ENCODE measurements around the gene EIF4E2.
"Not testable (repeated sequence)": the region's sequence is repeated elsewhere in the genome, so short reads cannot be mapped to it uniquely, and the experiment has no call there.

The EIF4E2 gene

DNA sequence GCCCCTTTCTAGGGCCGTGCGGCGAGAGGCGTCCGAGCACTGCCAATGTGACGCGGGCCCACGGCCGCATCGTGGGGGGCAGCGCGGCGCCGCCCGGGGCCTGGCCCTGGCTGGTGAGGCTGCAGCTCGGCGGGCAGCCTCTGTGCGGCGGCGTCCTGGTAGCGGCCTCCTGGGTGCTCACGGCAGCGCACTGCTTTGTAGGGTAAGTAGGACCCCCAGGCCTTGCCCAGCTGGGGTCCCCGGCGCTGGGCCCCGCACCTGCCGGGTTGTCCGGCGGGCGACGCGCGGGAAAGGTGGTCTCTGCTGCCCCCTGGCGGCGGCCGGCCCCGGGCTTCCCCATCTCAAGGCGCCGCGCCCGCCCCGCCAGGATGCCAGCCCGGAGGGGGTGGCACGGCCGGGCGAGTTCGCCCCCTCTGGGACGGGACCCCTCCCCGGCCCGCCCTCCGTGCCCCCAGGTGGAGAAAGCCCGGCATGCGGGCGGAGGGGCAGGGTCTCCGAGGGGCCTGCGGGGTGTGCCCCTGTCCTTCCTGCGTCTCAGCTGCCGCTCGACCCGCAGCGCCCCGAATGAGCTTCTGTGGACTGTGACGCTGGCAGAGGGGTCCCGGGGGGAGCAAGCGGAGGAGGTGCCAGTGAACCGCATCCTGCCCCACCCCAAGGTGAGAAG is 28.4 kb upstream of the EIF4E2 start:
- peak; percentile 22 to 28 for DNase-seq (ENCODE audit: extremely low read depth in 1 of 2, low read depth in 1 of 2)

- DNase-seq (ENCODE audit: extremely low read depth in 1 of 2, low read depth in 1 of 2) = no peak
Observed at GRCh38 chr2:232522623-232523401, 27.7 kb upstream of the EIF4E2 start.

DNA sequence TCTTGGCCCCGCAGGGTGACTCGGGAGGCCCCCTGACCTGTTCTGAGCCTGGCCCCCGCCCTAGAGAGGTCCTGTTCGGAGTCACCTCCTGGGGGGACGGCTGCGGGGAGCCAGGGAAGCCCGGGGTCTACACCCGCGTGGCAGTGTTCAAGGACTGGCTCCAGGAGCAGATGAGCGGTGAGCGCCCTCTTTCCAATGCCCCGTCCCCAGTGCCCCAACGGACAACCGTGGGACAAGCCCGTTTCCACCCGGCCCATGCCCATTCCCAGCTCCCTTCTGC is 27.1 kb upstream of the EIF4E2 start:
- DNase-seq (ENCODE audit: extremely low read depth in 1 of 2, low read depth in 1 of 2) = no peak

DNA sequence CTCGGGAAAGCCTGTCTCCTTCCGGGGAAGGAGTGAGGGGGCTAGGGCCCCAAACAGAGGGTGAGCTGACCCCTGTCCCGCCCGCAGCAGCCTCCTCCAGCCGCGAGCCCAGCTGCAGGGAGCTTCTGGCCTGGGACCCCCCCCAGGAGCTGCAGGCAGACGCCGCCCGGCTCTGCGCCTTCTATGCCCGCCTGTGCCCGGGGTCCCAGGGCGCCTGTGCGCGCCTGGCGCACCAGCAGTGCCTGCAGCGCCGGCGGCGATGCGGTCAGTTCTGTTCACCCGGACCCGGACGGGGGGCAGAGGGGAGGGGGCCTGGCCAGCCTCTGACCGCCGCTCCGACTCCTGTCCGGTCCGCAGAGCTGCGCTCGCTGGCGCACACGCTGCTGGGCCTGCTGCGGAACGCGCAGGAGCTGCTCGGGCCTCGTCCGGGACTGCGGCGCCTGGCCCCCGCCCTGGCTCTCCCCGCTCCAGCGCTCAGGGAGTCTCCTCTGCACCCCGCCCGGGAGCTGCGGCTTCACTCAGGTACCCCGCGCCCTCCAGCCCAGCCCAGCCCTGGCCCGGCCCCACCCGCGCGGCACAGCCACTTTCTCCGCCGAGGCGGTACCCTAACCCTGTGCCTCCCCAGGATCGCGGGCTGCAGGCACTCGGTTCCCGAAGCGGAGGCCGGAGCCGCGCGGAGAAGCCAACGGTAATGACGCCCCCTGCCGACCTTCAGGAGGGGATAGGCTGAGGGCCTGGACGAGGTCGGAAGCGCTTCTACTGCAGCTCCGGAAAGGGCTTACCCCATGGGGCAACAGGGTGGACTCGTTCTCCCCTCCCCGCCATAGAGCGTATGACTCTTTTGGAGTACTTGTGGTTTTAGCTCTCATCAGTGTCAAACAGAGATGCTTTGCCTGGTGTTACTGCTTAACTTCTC is 26.5 kb upstream of the EIF4E2 start:
- DNase-seq (ENCODE audit: extremely low read depth in 1 of 2, low read depth in 1 of 2) = peak in 1 of 2 donors; percentile 29

DNA sequence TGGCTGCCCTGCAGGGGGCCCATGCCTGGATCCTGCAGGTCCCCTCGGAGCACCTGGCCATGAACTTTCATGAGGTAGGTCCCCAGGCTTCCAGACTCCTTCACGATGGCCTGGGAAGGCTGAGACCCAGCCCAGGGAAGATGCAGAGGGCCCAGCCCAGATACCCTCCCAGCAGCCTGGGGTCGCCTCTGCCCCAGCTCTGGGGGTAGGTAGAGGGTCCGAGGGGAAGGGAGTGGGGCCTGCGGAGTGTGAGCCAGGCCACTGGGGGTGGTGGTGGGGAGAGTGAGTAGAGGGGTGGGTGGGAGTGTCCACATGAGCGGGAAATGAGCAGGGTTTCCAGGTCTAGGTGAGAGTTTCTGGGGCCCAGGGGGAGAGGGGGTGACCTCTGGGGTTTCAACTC is 25.7 kb upstream of the EIF4E2 start:
- no peak for DNase-seq (ENCODE audit: extremely low read depth in 1 of 2, low read depth in 1 of 2)

- no peak for DNase-seq (ENCODE audit: extremely low read depth in 1 of 2, low read depth in 1 of 2)
Observed at GRCh38 chr2:232525199-232525598, 25.3 kb upstream of the EIF4E2 start.

DNA sequence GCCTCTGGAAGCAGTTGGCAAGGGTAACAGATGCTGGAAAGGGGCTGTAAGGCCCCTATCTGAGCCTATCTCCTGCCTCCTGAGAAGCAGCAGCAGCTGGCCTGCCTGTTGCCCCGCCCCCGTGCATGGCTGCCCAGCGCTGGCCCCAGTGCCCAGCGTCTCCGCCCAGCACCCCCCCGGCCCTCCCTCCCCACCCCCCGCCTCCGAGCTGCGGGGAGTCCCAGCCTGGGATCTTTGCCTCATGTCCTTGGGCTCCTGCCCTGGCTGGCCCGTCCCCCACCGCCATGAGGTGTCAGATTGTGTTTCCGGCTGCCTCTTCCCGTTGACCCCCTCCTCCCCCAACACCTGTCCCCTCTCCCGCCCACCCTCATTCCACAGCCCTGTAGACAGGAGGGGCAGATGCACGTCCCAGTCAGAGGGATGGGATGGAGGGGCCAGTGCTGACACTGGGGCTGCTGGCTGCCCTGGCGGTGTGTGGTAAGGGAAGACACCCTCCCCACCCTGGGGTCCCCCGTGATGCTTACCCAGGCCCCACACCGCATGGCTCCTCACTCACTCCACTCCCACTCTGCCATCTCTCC is 24.6 kb upstream of the EIF4E2 start, which contains the start of gene CHRND:
CHRND (plus strand) TSS at position 370 of the 581 bp plus-strand sequence; CDS start at position 426, 56 bp downstream.
- DNase-seq (ENCODE audit: extremely low read depth in 1 of 2, low read depth in 1 of 2) = no peak

DNA sequence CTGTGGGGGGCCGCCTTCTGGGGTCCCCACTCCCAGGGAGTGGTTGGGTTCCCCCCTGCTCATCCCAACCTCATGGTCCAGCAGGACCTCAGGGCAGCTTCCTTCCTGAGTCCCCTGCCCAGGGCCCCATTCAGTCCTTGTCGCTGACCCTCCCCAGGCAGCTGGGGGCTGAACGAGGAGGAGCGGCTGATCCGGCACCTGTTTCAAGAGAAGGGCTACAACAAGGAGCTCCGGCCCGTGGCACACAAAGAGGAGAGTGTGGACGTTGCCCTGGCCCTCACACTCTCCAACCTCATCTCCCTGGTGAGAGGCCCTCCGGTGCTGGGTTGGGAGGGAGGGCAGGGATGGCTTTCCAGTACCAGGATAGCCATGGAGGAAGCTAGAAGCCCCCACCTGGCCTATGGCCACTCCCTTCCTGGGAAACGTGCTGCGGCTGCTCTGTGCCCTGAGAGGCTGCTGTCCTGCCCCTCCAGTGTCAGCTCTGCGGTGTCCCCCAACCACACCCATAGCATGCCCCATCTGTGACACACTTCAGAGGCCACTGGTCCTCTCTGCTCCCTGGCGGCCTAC is 24.0 kb upstream of the EIF4E2 start:
- no peak for DNase-seq (ENCODE audit: extremely low read depth in 1 of 2, low read depth in 1 of 2)

DNA sequence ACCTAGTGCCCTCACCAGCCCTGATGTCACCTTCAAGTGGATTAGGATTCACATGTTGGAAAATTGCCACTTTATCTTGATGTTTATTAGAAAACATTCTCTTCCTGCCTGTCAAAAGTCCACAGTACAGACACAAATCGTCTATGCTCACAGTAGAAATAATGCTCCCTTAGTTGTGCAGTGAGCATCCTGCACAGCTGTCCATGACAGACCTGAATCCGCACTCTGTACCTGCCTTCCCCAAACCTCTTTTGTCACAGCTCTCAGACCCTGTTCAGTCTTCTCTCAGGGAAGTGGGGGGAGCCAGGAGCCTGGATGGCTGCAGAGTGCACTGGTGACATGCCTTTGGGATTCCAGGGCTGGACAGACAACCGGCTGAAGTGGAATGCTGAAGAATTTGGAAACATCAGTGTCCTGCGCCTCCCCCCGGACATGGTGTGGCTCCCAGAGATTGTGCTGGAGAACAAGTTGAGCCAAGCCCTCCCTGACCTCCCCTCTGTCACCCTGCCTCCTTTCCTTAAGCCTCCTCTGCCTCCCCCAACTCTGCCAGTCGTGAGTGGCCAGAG is 22.5 kb upstream of the EIF4E2 start:
- no peak for DNase-seq (ENCODE audit: extremely low read depth in 1 of 2, low read depth in 1 of 2)

- DNase-seq (ENCODE audit: extremely low read depth in 1 of 2, low read depth in 1 of 2) = no peak
Observed at GRCh38 chr2:232528746-232529460, 21.6 kb upstream of the EIF4E2 start.

- no peak for DNase-seq (ENCODE audit: extremely low read depth in 1 of 2, low read depth in 1 of 2)
Observed at GRCh38 chr2:232529806-232530547, 20.5 kb upstream of the EIF4E2 start.

- DNase-seq (ENCODE audit: extremely low read depth in 1 of 2, low read depth in 1 of 2) = no peak
Observed at GRCh38 chr2:232530626-232531260, 19.7 kb upstream of the EIF4E2 start.

DNA sequence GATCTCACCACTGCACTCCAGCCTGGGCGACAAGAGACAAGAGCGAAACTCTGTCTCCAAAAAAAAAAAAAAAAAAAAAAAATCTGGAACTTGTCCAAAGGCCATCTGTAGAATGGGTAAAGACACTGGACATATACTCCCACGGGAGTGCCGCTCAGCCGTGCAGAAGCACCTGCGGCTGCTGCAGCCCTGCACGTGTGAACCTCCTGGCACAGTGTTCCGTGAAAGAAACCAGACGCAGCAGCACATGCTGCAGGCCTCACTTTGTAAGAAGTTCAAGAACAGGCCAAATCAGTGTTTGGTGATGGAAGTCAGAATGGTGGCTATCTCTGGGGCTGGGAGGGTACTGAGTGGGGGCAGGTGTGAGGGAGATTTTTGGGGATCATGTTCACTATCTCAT is 18.1 kb upstream of the EIF4E2 start:
- DNase-seq (ENCODE audit: extremely low read depth in 1 of 2, low read depth in 1 of 2) = no peak

GRCh38 chr2:232532821-232533220 is 17.7 kb upstream of the EIF4E2 start:
- DNase-seq (ENCODE audit: extremely low read depth in 1 of 2, low read depth in 1 of 2) = not testable (repeated sequence)

- no peak for DNase-seq (ENCODE audit: extremely low read depth in 1 of 2, low read depth in 1 of 2)
Observed at GRCh38 chr2:232533944-232534710, 16.4 kb upstream of the EIF4E2 start.

GRCh38 chr2:232534940-232535651 is 15.4 kb upstream of the EIF4E2 start:
- DNase-seq (ENCODE audit: extremely low read depth in 1 of 2, low read depth in 1 of 2) = no peak
